A549 (cell line): ENCODE results near the gene OXSM. TPM values are rescaled to one million over a fixed set of nuclear protein-coding genes. Genes with fewer than 3 reads are reported as not detected.

ENCODE experiments used
- ATAC-seq, 2 experiments: fragments of 200-7000 bp in 1 of 2; fragments of >200 bp in 1 of 2; cut with Nextera tagmentation in 1 of 2; cut with Tn5 transposase in 1 of 2; 3 replicates each; pipeline versions ENCODE4 v1.8.0 to v1.9.1; 2018 to 2020; ENCODE audit warnings: mild to moderate bottlenecking in 1 of 2, moderate library complexity in 1 of 2
- CTCF ChIA-PET: fragments of 300-600 bp; sonication (Branson Sonifier 250); formaldehyde crosslinking; extraction: SDS; loops from one replicate; lab custom pipeline; 2021; ENCODE audit warnings: antibody characterized with exemption, inconsistent platforms; lab: Yijun Ruan, JAX
- POLR2A ChIA-PET: fragments of 350-600 bp; formaldehyde crosslinking; extraction: SDS; loops from one replicate; lab custom pipeline; 2021; ENCODE audit warnings: antibody characterized with exemption, inconsistent platforms; lab: Yijun Ruan, JAX
- DNase-seq, 2 experiments: peaks; one replicate each; pipeline versions ENCODE4 v3.0.0 to v3.0.0-alpha.2; 2011 to 2016; ENCODE audit warnings: low read depth in 1 of 2, low spot score in 1 of 2
- FAIRE-seq: peaks from 2 replicates; lab custom pipeline; 2011; peaks lifted over from hg19 to GRCh38; lab: Jason Lieb, UNC
- H3K27ac ChIP-seq, 2 experiments: fragments of >200 bp; sonication (Bioruptor Twin); formaldehyde crosslinking; 3 replicates each; pipeline ENCODE4 v1.5.1; 2016 to 2017
- H3K4me1 ChIP-seq: fragments of >200 bp; sonication (Bioruptor Twin); formaldehyde crosslinking; 3 replicates; pipeline ENCODE4 v1.6.1; 2016
- H3K4me2 ChIP-seq: fragments of >200 bp; sonication (Bioruptor Twin); formaldehyde crosslinking; 3 replicates; pipeline ENCODE4 v1.6.1; 2016
- H3K4me3 ChIP-seq: fragments of >200 bp; sonication (Bioruptor Twin); formaldehyde crosslinking; 3 replicates; pipeline ENCODE4 v1.5.1; 2016
- H3K9me3 ChIP-seq: fragments of >200 bp; sonication (Bioruptor Twin); formaldehyde crosslinking; 3 replicates; pipeline ENCODE4 v1.6.1; 2016
- CBX2 ChIP-seq: fragments of 200-600 bp; sonication (generic); IDR thresholded peaks from 2 replicates; pipeline ENCODE4 v1.6.1; 2016; ENCODE audit warnings: low read depth, mild to moderate bottlenecking, borderline replicate concordance
- CHD2 ChIP-seq: fragments of 150-350 bp; IDR thresholded peaks from 2 replicates; pipeline ENCODE4 v1.6.1; 2014; ENCODE audit warnings: low read length; ENCODE audit not compliant: partially characterized antibody
- EP300 ChIP-seq, 2 experiments: fragments of >200 bp; sonication (Bioruptor Twin); formaldehyde crosslinking; IDR thresholded peaks; 2 replicates in 1 of 2; 3 replicates in 1 of 2; pipeline ENCODE4 v1.6.1; 2016 to 2017
- ESRRA ChIP-seq: fragments of 150-350 bp; IDR thresholded peaks from 2 replicates; pipeline ENCODE4 v1.6.1; 2014; ENCODE audit warnings: mild to moderate bottlenecking, low read length, borderline replicate concordance
- FOSB ChIP-seq: fragments of 250-450 bp; sonication (Bioruptor Pico); IDR thresholded peaks from 2 replicates; pipeline ENCODE4 v1.5.0; 2020; ENCODE audit warnings: mild to moderate bottlenecking, moderate library complexity
- FOSL2 ChIP-seq, 2 experiments: fragments of 450-650 bp in 1 of 2; fragments of >200 bp in 1 of 2; sonication (Bioruptor Twin) in 1 of 2; formaldehyde crosslinking; IDR thresholded peaks; 2 replicates each; pipeline versions ENCODE4 v1.5.0 to v1.6.1; 2016 to 2020; ENCODE audit warnings: mild to moderate bottlenecking in 1 of 2, moderate library complexity in 1 of 2
- HEYL ChIP-seq: fragments of 250-450 bp; sonication (Bioruptor Pico); IDR thresholded peaks from 2 replicates; pipeline ENCODE4 v1.8.0; 2021; ENCODE audit warnings: mild to moderate bottlenecking, moderate library complexity
- JUN ChIP-seq, 2 experiments: fragments of >200 bp; sonication (Bioruptor Twin); formaldehyde crosslinking; IDR thresholded peaks; 2 replicates in 1 of 2; 3 replicates in 1 of 2; pipeline ENCODE4 v1.6.1; 2016 to 2017
- JUNB ChIP-seq: fragments of >200 bp; sonication (Bioruptor Twin); formaldehyde crosslinking; IDR thresholded peaks from 2 replicates; pipeline ENCODE4 v1.6.1; 2016
- KDM1A ChIP-seq: fragments of 200-600 bp; sonication (generic); IDR thresholded peaks from 2 replicates; pipeline ENCODE4 v1.6.1; 2016; ENCODE audit warnings: low read depth, mild to moderate bottlenecking
- KDM5A ChIP-seq: fragments of 200-600 bp; sonication (generic); IDR thresholded peaks from 2 replicates; pipeline ENCODE4 v1.6.1; 2016; ENCODE audit warnings: antibody characterized with exemption, mild to moderate bottlenecking
- MYC ChIP-seq: IDR thresholded peaks from 2 replicates; pipeline ENCODE4 v1.6.1; 2012; ENCODE audit warnings: mild to moderate bottlenecking, inconsistent platforms, low read length, improper control_type of control experiment, borderline replicate concordance
- NPAS2 ChIP-seq: fragments of 250-450 bp; sonication (Bioruptor Pico); IDR thresholded peaks from 2 replicates; pipeline ENCODE4 v1.8.0; 2022; ENCODE audit warnings: mild to moderate bottlenecking, moderate library complexity, borderline replicate concordance
- POLR2A ChIP-seq: IDR thresholded peaks from 2 replicates; pipeline ENCODE4 v1.6.1; 2012; ENCODE audit warnings: mild to moderate bottlenecking, low read length
- POLR2AphosphoS2 ChIP-seq: conservative IDR thresholded peaks from 2 replicates; pipeline ENCODE4 v1.6.1; 2012; ENCODE audit warnings: low read length, improper control_type of control experiment, inconsistent platforms
- RFX5 ChIP-seq: fragments of 450-650 bp; IDR thresholded peaks from 2 replicates; pipeline ENCODE4 v1.7.1; 2014; ENCODE audit warnings: antibody characterized with exemption, mild to moderate bottlenecking, moderate library complexity
- RNF2 ChIP-seq: fragments of 200-600 bp; sonication (generic); IDR thresholded peaks from 2 replicates; pipeline ENCODE4 v1.6.1; 2016; ENCODE audit warnings: low read depth, mild to moderate bottlenecking, antibody characterized with exemption, moderate library complexity, borderline replicate concordance
- TFCP2L1 ChIP-seq: fragments of 250-450 bp; sonication (Bioruptor Pico); IDR thresholded peaks from 2 replicates; pipeline ENCODE4 v1.5.0; 2021; ENCODE audit warnings: mild to moderate bottlenecking
- TP53 ChIP-seq: fragments of 250-450 bp; sonication (Bioruptor Pico); IDR thresholded peaks from 2 replicates; pipeline ENCODE4 v1.5.0; 2021; ENCODE audit warnings: mild to moderate bottlenecking, moderate library complexity
- ZFP36 ChIP-seq: fragments of 450-650 bp; IDR thresholded peaks from 2 replicates; pipeline ENCODE4 v1.6.1; 2014; ENCODE audit warnings: borderline replicate concordance; ENCODE audit not compliant: partially characterized antibody
- ZNF302 ChIP-seq: fragments of 250-450 bp; sonication (Bioruptor Pico); IDR thresholded peaks from 2 replicates; pipeline ENCODE4 v1.9.0; 2021; ENCODE audit warnings: inconsistent platforms, mild to moderate bottlenecking, moderate library complexity
- ZSCAN20 ChIP-seq: fragments of 250-450 bp; sonication (Bioruptor Pico); IDR thresholded peaks from 2 replicates; pipeline ENCODE4 v1.8.0; 2022; ENCODE audit warnings: mild to moderate bottlenecking, moderate library complexity
- WGBS: methylation state at CpG from one replicate; pipeline ENCODE4 v1.1.6; 2017; ENCODE audit errors: missing lambda C conversion rate; 5-methylcytosine and 5-hydroxymethylcytosine counted together
- polyA plus RNA-seq, 4 experiments: library from polyadenylated mRNA; depleted of rRNA in 3 of 4; stranded (reverse); fragments of >200 nt; fragmentation: RNase III in 1 of 4; extraction: RNeasy Plus Mini Kit Qiagen cat#74134 plus additional on column Dnase treatment in 1 of 4; gene quantifications; 2 replicates in 3 of 4; 3 replicates in 1 of 4; pipeline ENCODE4 v1.2.3, GENCODE V29; 2011 to 2017
- TF ChIP-seq, protein P1 (sequence below): fragments of 250-450 bp; sonication (Bioruptor Pico); IDR thresholded peaks from 2 replicates; pipeline ENCODE4 v1.5.0; 2021; ENCODE audit warnings: mild to moderate bottlenecking, moderate library complexity, borderline replicate concordance
- TF ChIP-seq, protein P2 (sequence below): fragments of >200 bp; sonication (Bioruptor Twin); formaldehyde crosslinking; IDR thresholded peaks from 3 replicates; pipeline ENCODE4 v1.5.1; 2016
- TF ChIP-seq, protein P3 (sequence below): IDR thresholded peaks from 2 replicates; pipeline ENCODE4 v1.6.1; 2012; ENCODE audit warnings: low read depth, borderline replicate concordance
- TF ChIP-seq, protein P4 (sequence below): fragments of 450-650 bp; IDR thresholded peaks from 2 replicates; pipeline ENCODE4 v1.6.1; 2014; ENCODE audit warnings: antibody characterized with exemption
- TF ChIP-seq, protein P5 (sequence below): fragments of 150-350 bp; IDR thresholded peaks from 2 replicates; pipeline ENCODE4 v1.6.1; 2014; ENCODE audit warnings: low read depth, mild to moderate bottlenecking, low read length
- TF ChIP-seq, protein P6 (sequence below): IDR thresholded peaks from 2 replicates; pipeline ENCODE4 v1.6.1; 2012
- TF ChIP-seq, protein P7 (sequence below): fragments of 250-450 bp; sonication (Bioruptor Pico); IDR thresholded peaks from 2 replicates; pipeline ENCODE4 v1.5.0; 2020; ENCODE audit warnings: low read depth, mild to moderate bottlenecking, moderate library complexity

Gene OXSM
- polyA plus RNA-seq, 2 of the 4 experiments (the other 2 are of a cell fraction) = 19.1 to 43.9 TPM

DNA sequence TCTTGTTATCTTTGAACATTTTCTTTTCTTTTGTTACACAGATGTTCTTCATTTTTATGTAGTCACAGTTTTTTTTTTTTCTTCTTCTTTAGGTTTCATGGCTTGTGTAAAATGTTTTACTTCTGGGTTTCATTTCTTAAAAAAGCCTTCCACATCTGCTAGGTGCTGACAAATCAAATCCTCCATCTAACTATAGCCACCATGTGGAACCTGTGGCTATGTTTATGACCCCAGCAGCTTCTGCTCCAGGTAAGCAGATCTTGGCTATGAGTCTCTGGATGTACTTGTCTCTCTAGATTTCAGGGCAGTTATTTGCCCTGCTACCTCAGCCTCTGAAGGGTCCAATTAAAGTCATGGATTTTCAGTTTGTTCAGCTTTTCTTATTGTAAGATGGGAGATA is 44.5 kb downstream of the OXSM start:
- DNase-seq (no peak), ATAC-seq (no peak), FAIRE-seq (no peak)
- Histone ChIP-seq H3K4me3 (no peak overlapping the region), H3K9me3 (no peaks in the 10 kb centered on the region), H3K4me2 (no peak overlapping the region), H3K27ac (no peak overlapping the region), H3K4me1 (no peaks in the 10 kb centered on the region)
- ChIA-PET CTCF (interaction anchor here (1.2 kb wide), 1 partner anchor 11 kb away, joined by 3 read pairs; no protein-coding TSS in a partner anchor), POLR2A (no interaction called here)
- TF ChIP-seq EP300 (IDR thresholded peaks at IDR 0.05) = no peak
- no peak for TF ChIP-seq CHD2
- TF ChIP-seq ZNF302 (CRISPR knock-in tag) = no peak
- no peak for TF ChIP-seq CBX2
- TF ChIP-seq MYC = no peak
- TF ChIP-seq, protein P1, sequence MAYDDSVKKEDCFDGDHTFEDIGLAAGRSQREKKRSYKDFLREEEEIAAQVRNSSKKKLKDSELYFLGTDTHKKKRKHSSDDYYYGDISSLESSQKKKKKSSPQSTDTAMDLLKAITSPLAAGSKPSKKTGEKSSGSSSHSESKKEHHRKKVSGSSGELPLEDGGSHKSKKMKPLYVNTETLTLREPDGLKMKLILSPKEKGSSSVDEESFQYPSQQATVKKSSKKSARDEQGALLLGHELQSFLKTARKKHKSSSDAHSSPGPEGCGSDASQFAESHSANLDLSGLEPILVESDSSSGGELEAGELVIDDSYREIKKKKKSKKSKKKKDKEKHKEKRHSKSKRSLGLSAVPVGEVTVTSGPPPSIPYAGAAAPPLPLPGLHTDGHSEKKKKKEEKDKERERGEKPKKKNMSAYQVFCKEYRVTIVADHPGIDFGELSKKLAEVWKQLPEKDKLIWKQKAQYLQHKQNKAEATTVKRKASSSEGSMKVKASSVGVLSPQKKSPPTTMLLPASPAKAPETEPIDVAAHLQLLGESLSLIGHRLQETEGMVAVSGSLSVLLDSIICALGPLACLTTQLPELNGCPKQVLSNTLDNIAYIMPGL (CRISPR knock-in tag) = no peak
- no peak for TF ChIP-seq JUNB
- no peak for TF ChIP-seq JUN (IDR thresholded peaks at IDR 0.05)
- no peak for TF ChIP-seq RFX5
- TF ChIP-seq ZSCAN20 = no peak
- no peak for TF ChIP-seq FOSB (CRISPR knock-in tag)
- TF ChIP-seq, protein P2, sequence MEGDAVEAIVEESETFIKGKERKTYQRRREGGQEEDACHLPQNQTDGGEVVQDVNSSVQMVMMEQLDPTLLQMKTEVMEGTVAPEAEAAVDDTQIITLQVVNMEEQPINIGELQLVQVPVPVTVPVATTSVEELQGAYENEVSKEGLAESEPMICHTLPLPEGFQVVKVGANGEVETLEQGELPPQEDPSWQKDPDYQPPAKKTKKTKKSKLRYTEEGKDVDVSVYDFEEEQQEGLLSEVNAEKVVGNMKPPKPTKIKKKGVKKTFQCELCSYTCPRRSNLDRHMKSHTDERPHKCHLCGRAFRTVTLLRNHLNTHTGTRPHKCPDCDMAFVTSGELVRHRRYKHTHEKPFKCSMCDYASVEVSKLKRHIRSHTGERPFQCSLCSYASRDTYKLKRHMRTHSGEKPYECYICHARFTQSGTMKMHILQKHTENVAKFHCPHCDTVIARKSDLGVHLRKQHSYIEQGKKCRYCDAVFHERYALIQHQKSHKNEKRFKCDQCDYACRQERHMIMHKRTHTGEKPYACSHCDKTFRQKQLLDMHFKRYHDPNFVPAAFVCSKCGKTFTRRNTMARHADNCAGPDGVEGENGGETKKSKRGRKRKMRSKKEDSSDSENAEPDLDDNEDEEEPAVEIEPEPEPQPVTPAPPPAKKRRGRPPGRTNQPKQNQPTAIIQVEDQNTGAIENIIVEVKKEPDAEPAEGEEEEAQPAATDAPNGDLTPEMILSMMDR = no peak
- TF ChIP-seq TP53 (CRISPR knock-in tag) = no peak
- no peak for TF ChIP-seq TFCP2L1 (CRISPR knock-in tag)
- TF ChIP-seq RNF2 = no peak
- TF ChIP-seq NPAS2 (CRISPR knock-in tag) = no peak

DNA sequence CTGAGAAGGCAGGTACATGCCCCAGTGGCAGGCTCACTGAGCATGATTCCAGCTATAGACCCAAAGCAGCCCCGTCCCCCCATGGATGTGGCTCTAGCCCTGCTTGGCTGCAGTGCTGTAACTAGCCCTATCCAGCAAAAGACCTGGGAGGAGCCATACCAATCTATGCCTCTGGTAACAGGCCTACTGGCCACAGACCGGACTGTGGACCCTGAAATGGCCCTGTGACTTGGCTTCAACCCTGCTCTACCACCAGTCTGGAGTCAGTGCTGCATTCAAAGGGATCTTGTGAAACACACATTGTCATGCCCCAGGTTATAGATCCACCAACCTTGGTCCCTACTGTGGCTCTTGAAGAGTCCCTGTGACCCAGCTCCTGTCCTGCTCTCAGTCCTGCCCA is 46.7 kb downstream of the OXSM start:
- DNase-seq (no peak), ATAC-seq (no peak), FAIRE-seq (no peak)
- Histone ChIP-seq H3K27ac (no peak overlapping the region), H3K4me2 (no peak overlapping the region), H3K4me3 (no peak overlapping the region), H3K4me1 (no peaks in the 10 kb centered on the region), H3K9me3 (no peaks in the 10 kb centered on the region)
- POLR2A ChIA-PET = no interaction called here
- WGBS = 80% methylated on average over 1 of the region's 2 CpGs
- CTCF ChIA-PET = interaction anchor here (2.4 kb wide), 1 partner anchor 189 kb away, joined by 6 read pairs; no protein-coding TSS in a partner anchor
- no peak for TF ChIP-seq JUNB
- TF ChIP-seq, protein P3, sequence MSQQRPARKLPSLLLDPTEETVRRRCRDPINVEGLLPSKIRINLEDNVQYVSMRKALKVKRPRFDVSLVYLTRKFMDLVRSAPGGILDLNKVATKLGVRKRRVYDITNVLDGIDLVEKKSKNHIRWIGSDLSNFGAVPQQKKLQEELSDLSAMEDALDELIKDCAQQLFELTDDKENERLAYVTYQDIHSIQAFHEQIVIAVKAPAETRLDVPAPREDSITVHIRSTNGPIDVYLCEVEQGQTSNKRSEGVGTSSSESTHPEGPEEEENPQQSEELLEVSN = no peak
- no peak for TF ChIP-seq KDM1A
- TF ChIP-seq POLR2AphosphoS2 = no peak
- TF ChIP-seq, protein P4, sequence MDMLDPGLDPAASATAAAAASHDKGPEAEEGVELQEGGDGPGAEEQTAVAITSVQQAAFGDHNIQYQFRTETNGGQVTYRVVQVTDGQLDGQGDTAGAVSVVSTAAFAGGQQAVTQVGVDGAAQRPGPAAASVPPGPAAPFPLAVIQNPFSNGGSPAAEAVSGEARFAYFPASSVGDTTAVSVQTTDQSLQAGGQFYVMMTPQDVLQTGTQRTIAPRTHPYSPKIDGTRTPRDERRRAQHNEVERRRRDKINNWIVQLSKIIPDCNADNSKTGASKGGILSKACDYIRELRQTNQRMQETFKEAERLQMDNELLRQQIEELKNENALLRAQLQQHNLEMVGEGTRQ = no peak
- TF ChIP-seq ESRRA = no peak
- TF ChIP-seq FOSL2 (IDR thresholded peaks at IDR 0.05) = no peak
- TF ChIP-seq FOSL2 (CRISPR knock-in tag; IDR thresholded peaks at IDR 0.05) = no peak
- TF ChIP-seq, protein P5, sequence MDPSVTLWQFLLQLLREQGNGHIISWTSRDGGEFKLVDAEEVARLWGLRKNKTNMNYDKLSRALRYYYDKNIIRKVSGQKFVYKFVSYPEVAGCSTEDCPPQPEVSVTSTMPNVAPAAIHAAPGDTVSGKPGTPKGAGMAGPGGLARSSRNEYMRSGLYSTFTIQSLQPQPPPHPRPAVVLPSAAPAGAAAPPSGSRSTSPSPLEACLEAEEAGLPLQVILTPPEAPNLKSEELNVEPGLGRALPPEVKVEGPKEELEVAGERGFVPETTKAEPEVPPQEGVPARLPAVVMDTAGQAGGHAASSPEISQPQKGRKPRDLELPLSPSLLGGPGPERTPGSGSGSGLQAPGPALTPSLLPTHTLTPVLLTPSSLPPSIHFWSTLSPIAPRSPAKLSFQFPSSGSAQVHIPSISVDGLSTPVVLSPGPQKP = no peak
- no peak for TF ChIP-seq HEYL (CRISPR knock-in tag)
- TF ChIP-seq, protein P2 = no peak
- TF ChIP-seq KDM5A = no peak
- TF ChIP-seq, protein P6, sequence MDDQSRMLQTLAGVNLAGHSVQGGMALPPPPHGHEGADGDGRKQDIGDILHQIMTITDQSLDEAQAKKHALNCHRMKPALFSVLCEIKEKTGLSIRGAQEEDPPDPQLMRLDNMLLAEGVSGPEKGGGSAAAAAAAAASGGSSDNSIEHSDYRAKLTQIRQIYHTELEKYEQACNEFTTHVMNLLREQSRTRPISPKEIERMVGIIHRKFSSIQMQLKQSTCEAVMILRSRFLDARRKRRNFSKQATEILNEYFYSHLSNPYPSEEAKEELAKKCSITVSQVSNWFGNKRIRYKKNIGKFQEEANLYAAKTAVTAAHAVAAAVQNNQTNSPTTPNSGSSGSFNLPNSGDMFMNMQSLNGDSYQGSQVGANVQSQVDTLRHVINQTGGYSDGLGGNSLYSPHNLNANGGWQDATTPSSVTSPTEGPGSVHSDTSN = no peak
- no peak for TF ChIP-seq POLR2A
- TF ChIP-seq ZFP36 = no peak
- TF ChIP-seq, protein P7, sequence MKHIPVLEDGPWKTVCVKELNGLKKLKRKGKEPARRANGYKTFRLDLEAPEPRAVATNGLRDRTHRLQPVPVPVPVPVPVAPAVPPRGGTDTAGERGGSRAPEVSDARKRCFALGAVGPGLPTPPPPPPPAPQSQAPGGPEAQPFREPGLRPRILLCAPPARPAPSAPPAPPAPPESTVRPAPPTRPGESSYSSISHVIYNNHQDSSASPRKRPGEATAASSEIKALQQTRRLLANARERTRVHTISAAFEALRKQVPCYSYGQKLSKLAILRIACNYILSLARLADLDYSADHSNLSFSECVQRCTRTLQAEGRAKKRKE (CRISPR knock-in tag) = no peak
